ENCODE results near the gene TMEM132D. TPM values are rescaled to one million over a fixed set of nuclear protein-coding genes. Genes with fewer than 3 reads are reported as not detected.

TMEM132D gene
- total RNA-seq, 1 experiment from 2014 or later: not detected

DNA sequence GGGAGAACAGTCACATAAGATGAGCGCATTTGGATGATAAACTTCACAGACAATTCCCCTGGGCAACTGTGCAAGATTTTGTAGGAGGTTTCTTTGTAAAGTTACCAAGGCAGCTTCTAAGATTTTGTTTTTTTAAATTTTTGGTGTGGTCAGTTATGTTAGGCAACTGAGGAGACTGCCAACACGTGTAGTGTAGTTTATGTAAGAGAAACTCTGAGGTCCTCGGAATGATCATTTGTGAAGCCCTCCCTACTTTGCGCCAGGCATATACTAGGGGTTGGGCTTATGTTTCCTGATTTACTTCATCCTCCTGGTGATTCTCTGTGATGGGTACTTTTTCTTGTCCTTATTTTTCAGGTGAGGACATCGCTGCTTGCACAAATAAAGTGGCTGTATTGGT lies 433.6 kb downstream of the TMEM132D start:
- Histone ChIP-seq H3K27ac (ENCODE audit: low read depth, low read length, poor library complexity, severe bottlenecking) (no peak overlapping the region), H3K4me3 (ENCODE audit: low read depth, low read length, poor library complexity, severe bottlenecking) (no peak overlapping the region), H3K36me3 (ENCODE audit: insufficient read depth, low read length, poor library complexity, severe bottlenecking) (no peaks in the 10 kb centered on the region), H3K4me1 (ENCODE audit: insufficient read depth, low read length, poor library complexity, severe bottlenecking) (no peaks in the 10 kb centered on the region), H3K9me3 (ENCODE audit: low read depth, low read length, poor library complexity, severe bottlenecking) (peaks cover 20% of the 10 kb centered on the region), H3K27me3 (replicated peaks; ENCODE audit: insufficient read depth, low read depth, low read length, poor library complexity) (no peaks in the 10 kb centered on the region)
- DNase-seq (ENCODE audit: low spot score): no peak
- intact Hi-C loops (cut with micrococcal nuclease; ENCODE audit: unreplicated experiment): no loop called here
- no peak for TF ChIP-seq EZH2 (IDR thresholded peaks at IDR 0.05; ENCODE audit: borderline replicate concordance, low read depth, low read length, poor library complexity, severe bottlenecking)
- TF ChIP-seq, protein P1, sequence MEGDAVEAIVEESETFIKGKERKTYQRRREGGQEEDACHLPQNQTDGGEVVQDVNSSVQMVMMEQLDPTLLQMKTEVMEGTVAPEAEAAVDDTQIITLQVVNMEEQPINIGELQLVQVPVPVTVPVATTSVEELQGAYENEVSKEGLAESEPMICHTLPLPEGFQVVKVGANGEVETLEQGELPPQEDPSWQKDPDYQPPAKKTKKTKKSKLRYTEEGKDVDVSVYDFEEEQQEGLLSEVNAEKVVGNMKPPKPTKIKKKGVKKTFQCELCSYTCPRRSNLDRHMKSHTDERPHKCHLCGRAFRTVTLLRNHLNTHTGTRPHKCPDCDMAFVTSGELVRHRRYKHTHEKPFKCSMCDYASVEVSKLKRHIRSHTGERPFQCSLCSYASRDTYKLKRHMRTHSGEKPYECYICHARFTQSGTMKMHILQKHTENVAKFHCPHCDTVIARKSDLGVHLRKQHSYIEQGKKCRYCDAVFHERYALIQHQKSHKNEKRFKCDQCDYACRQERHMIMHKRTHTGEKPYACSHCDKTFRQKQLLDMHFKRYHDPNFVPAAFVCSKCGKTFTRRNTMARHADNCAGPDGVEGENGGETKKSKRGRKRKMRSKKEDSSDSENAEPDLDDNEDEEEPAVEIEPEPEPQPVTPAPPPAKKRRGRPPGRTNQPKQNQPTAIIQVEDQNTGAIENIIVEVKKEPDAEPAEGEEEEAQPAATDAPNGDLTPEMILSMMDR (conservative IDR thresholded peaks at IDR 0.05; ENCODE audit: low read depth, low read length): no peak
- ChIA-PET POLR2A (ENCODE audit: low non-redundant PET) (no interaction called here), CTCF (no interaction called here)
- no TSS peak for BruUV-seq (replicated peaks)

GRCh38 chr12:129467726-129468125 lies 436.1 kb downstream of the TMEM132D start:
- Histone ChIP-seq H3K27ac (ENCODE audit: low read depth, low read length, poor library complexity, severe bottlenecking) (no peak overlapping the region), H3K4me1 (ENCODE audit: insufficient read depth, low read length, poor library complexity, severe bottlenecking) (no peaks in the 10 kb centered on the region), H3K27me3 (replicated peaks; ENCODE audit: insufficient read depth, low read depth, low read length, poor library complexity) (no peaks in the 10 kb centered on the region), H3K9me3 (ENCODE audit: low read depth, low read length, poor library complexity, severe bottlenecking) (peaks cover 20% of the 10 kb centered on the region), H3K4me3 (ENCODE audit: low read depth, low read length, poor library complexity, severe bottlenecking) (no peak overlapping the region), H3K36me3 (ENCODE audit: insufficient read depth, low read length, poor library complexity, severe bottlenecking) (no peaks in the 10 kb centered on the region)
- CTCF ChIA-PET: no interaction called here
- DNase-seq (ENCODE audit: low spot score): no peak
- no TSS peak for BruUV-seq (replicated peaks)
- POLR2A ChIA-PET (ENCODE audit: low non-redundant PET): no interaction called here
- intact Hi-C loops (cut with micrococcal nuclease; ENCODE audit: unreplicated experiment): no loop called here
- TF ChIP-seq, protein P1 (conservative IDR thresholded peaks at IDR 0.05; ENCODE audit: low read depth, low read length): no peak
- no peak for TF ChIP-seq EZH2 (IDR thresholded peaks at IDR 0.05; ENCODE audit: borderline replicate concordance, low read depth, low read length, poor library complexity, severe bottlenecking)

DNA sequence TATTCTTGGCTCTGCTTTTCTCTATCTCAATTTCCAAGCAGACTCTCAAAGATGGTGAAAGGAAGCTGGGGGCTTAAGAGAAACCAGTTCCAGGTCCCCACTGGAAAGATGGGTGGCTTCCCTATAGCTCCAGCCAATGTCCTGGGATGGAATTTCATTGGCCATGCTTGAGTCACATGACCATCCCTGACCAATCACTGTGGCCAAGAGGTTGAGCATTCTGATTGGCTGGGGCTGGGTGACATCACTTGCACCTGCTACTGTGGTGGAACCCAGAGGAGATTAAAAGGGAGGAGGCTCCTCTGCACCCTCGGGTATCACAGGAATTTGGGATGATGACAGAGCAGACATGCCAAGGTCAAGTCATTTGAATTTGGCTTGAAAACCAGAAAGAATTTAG lies 436.5 kb downstream of the TMEM132D start:
- no TSS peak for BruUV-seq (replicated peaks)
- Histone ChIP-seq H3K9me3 (ENCODE audit: low read depth, low read length, poor library complexity, severe bottlenecking) (peaks cover 20% of the 10 kb centered on the region), H3K36me3 (ENCODE audit: insufficient read depth, low read length, poor library complexity, severe bottlenecking) (no peaks in the 10 kb centered on the region), H3K27me3 (replicated peaks; ENCODE audit: insufficient read depth, low read depth, low read length, poor library complexity) (no peaks in the 10 kb centered on the region), H3K27ac (ENCODE audit: low read depth, low read length, poor library complexity, severe bottlenecking) (no peak overlapping the region), H3K4me1 (ENCODE audit: insufficient read depth, low read length, poor library complexity, severe bottlenecking) (no peaks in the 10 kb centered on the region), H3K4me3 (ENCODE audit: low read depth, low read length, poor library complexity, severe bottlenecking) (no peak overlapping the region)
- no peak for TF ChIP-seq EZH2 (IDR thresholded peaks at IDR 0.05; ENCODE audit: borderline replicate concordance, low read depth, low read length, poor library complexity, severe bottlenecking)
- TF ChIP-seq, protein P1 (conservative IDR thresholded peaks at IDR 0.05; ENCODE audit: low read depth, low read length): no peak
- CTCF ChIA-PET: no interaction called here
- POLR2A ChIA-PET (ENCODE audit: low non-redundant PET): no interaction called here
- intact Hi-C loops (cut with micrococcal nuclease; ENCODE audit: unreplicated experiment): no loop called here
- no peak for DNase-seq (ENCODE audit: low spot score)
